GM12875 (cell line): ENCODE data around the gene WFDC2.

ENCODE experiments used
- H3K4me3 ChIP-seq: one replicate; pipeline ENCODE4 v1.5.1; 2011; ENCODE audit warnings: low read depth, low read length, control low read depth
- CTCF ChIP-seq: IDR thresholded peaks from 2 replicates; pipeline ENCODE4 v1.5.1; 2011; ENCODE audit warnings: low read depth, mild to moderate bottlenecking, control low read depth, inconsistent platforms, low read length, moderate library complexity, borderline replicate concordance; ENCODE audit not compliant: insufficient read depth

The WFDC2 gene

GRCh38 chr20:45440891-45441685, 28.5 kb upstream of the WFDC2 start:
- no peak overlapping the region for H3K4me3 ChIP-seq
- no peak for TF ChIP-seq CTCF

- H3K4me3 ChIP-seq = no peak overlapping the region
- no peak for TF ChIP-seq CTCF
These were observed 27.8 kb upstream of the WFDC2 start for GRCh38 chr20:45441746-45442145.

GRCh38 chr20:45444050-45444449, 25.5 kb upstream of the WFDC2 start:
- TF ChIP-seq CTCF = no peak
- no peak overlapping the region for H3K4me3 ChIP-seq

- H3K4me3 ChIP-seq = no peak overlapping the region
- peak; percentile 77 for TF ChIP-seq CTCF
These were observed 23.6 kb upstream of the WFDC2 start for GRCh38 chr20:45445805-45446562.

- TF ChIP-seq CTCF = no peak
- H3K4me3 ChIP-seq = no peak overlapping the region
These were observed 21.3 kb upstream of the WFDC2 start for GRCh38 chr20:45448270-45448669.

GRCh38 chr20:45449528-45449927, 20.0 kb upstream of the WFDC2 start:
- TF ChIP-seq CTCF = no peak
- H3K4me3 ChIP-seq = no peak overlapping the region
